HepG2 (cell line): ENCODE measurements around the gene TMEM9B. TPM values are rescaled to one million over a fixed set of nuclear protein-coding genes. Genes with fewer than 3 reads are reported as not detected.

Experiments used
- FOXM1 ChIP-seq: sonication (generic); formaldehyde crosslinking; IDR thresholded peaks from 2 replicates; pipeline ENCODE4 v1.5.0; 2020; ENCODE audit warnings: missing genetic modification reagents
- HNF4A ChIP-seq: sonication (generic); formaldehyde crosslinking; IDR thresholded peaks from 2 replicates; pipeline ENCODE4 v1.4.0; 2020; ENCODE audit warnings: missing genetic modification reagents
- MATR3 ChIP-seq: sonication (generic); formaldehyde crosslinking; IDR thresholded peaks from 2 replicates; pipeline ENCODE4 v1.4.0; 2020; ENCODE audit warnings: missing genetic modification reagents
- MED1 ChIP-seq: sonication (generic); formaldehyde crosslinking; IDR thresholded peaks from 2 replicates; pipeline ENCODE4 v1.4.0; 2020; ENCODE audit warnings: missing genetic modification reagents
- NCOR1 ChIP-seq: fragments of 200-600 bp; sonication (generic); IDR thresholded peaks from 2 replicates; pipeline ENCODE4 v1.7.0; 2017; ENCODE audit warnings: antibody characterized with exemption, low read length, borderline replicate concordance
- NFIC ChIP-seq: IDR thresholded peaks from 2 replicates; pipeline ENCODE4 v1.6.1; 2012; ENCODE audit warnings: mild to moderate bottlenecking, low read length, inconsistent platforms
- PHF8 ChIP-seq: sonication (generic); formaldehyde crosslinking; IDR thresholded peaks from 2 replicates; pipeline ENCODE4 v1.5.0; 2020; ENCODE audit warnings: missing genetic modification reagents
- PRMT3 ChIP-seq: sonication (generic); formaldehyde crosslinking; IDR thresholded peaks from 2 replicates; pipeline ENCODE4 v1.8.1; 2022; ENCODE audit warnings: low read depth, mild to moderate bottlenecking, moderate library complexity, missing genetic modification reagents, borderline replicate concordance
- SMAD3 ChIP-seq: sonication (generic); formaldehyde crosslinking; IDR thresholded peaks from 2 replicates; pipeline ENCODE4 v1.4.0; 2020; ENCODE audit warnings: missing genetic modification reagents
- SMYD3 ChIP-seq: sonication (generic); formaldehyde crosslinking; IDR thresholded peaks from 2 replicates; pipeline ENCODE4 v1.8.1; 2023; ENCODE audit warnings: mild to moderate bottlenecking, missing genetic modification reagents
- TCF12 ChIP-seq, 2 experiments: fragments of 450-650 bp in 1 of 2; sonication (generic) in 1 of 2; formaldehyde crosslinking in 1 of 2; IDR thresholded peaks; 2 replicates each; pipeline versions ENCODE4 v1.6.1 to v1.8.0; 2017 to 2022; ENCODE audit warnings: antibody characterized with exemption in 1 of 2, mild to moderate bottlenecking in 1 of 2, missing genetic modification reagents in 1 of 2, moderate library complexity in 1 of 2
- TOE1 ChIP-seq: sonication (generic); formaldehyde crosslinking; IDR thresholded peaks from 2 replicates; pipeline ENCODE4 v1.4.0; 2020; ENCODE audit warnings: mild to moderate bottlenecking, missing genetic modification reagents
- ZNF12 ChIP-seq: sonication (generic); formaldehyde crosslinking; IDR thresholded peaks from 2 replicates; pipeline ENCODE4 v1.5.0; 2020; ENCODE audit warnings: missing genetic modification reagents
- ZNF124 ChIP-seq: sonication (generic); formaldehyde crosslinking; IDR thresholded peaks from 2 replicates; pipeline ENCODE4 v1.4.0; 2020; ENCODE audit warnings: missing genetic modification reagents
- ZNF317 ChIP-seq: sonication (generic); formaldehyde crosslinking; IDR thresholded peaks from 2 replicates; pipeline ENCODE4 v1.5.0; 2020; ENCODE audit warnings: mild to moderate bottlenecking, missing genetic modification reagents
- ZNF615 ChIP-seq: sonication (generic); formaldehyde crosslinking; IDR thresholded peaks from 2 replicates; pipeline ENCODE4 v1.5.0; 2020; ENCODE audit warnings: mild to moderate bottlenecking, missing genetic modification reagents, borderline replicate concordance
- ZNF678 ChIP-seq: sonication (generic); formaldehyde crosslinking; IDR thresholded peaks from 2 replicates; pipeline ENCODE4 v1.4.0; 2020; ENCODE audit warnings: mild to moderate bottlenecking, missing genetic modification reagents
- ZNF737 ChIP-seq: sonication (generic); formaldehyde crosslinking; IDR thresholded peaks from 2 replicates; pipeline ENCODE4 v1.5.0; 2020; ENCODE audit warnings: missing genetic modification reagents, mild to moderate bottlenecking, borderline replicate concordance
- ZSCAN21 ChIP-seq: sonication (generic); formaldehyde crosslinking; IDR thresholded peaks from 2 replicates; pipeline ENCODE4 v1.8.0; 2022; ENCODE audit warnings: mild to moderate bottlenecking, missing genetic modification reagents, moderate library complexity, borderline replicate concordance
- polyA plus RNA-seq, 8 experiments: library from polyadenylated mRNA; depleted of rRNA in 3 of 8; stranded (reverse) in 7 of 8; unstranded in 1 of 8; fragments of >200 nt; fragmentation: Illumina TruSeq in 4 of 8; extraction: Trizol in 4 of 8; gene quantifications; 2 replicates each; pipeline versions ENCODE4 v1.2.1 to v1.2.3, GENCODE V29; 2011 to 2016; ENCODE audit warnings: low read depth in 4 of 8, missing spikeins in 1 of 8, mixed read lengths in 1 of 8; ENCODE audit not compliant: insufficient read depth in 1 of 8
- total RNA-seq, 5 experiments: library from RNA; depleted of rRNA; stranded (reverse); fragments of >200 nt; fragmentation: Illumina TruSeq; extraction: Trizol; gene quantifications; 2 replicates each; pipeline ENCODE4 v1.2.3, GENCODE V29; 2016; ENCODE audit warnings: low read depth in 1 of 5
- TF ChIP-seq, protein P1 (sequence below): sonication (generic); formaldehyde crosslinking; IDR thresholded peaks from 2 replicates; pipeline ENCODE4 v1.4.0; 2020; ENCODE audit warnings: mild to moderate bottlenecking, missing genetic modification reagents
- TF ChIP-seq, protein P2 (sequence below), 2 experiments: IDR thresholded peaks; 2 replicates each; pipeline ENCODE4 v1.6.1; 2011 to 2012; ENCODE audit warnings: low read length in 2 of 2, borderline replicate concordance in 1 of 2, low read depth in 1 of 2, mild to moderate bottlenecking in 1 of 2, moderate library complexity in 1 of 2
- TF ChIP-seq, protein P3 (sequence below): sonication (generic); formaldehyde crosslinking; IDR thresholded peaks from 2 replicates; pipeline ENCODE4 v1.8.0; 2022; ENCODE audit warnings: mild to moderate bottlenecking, missing genetic modification reagents
- TF ChIP-seq, protein P4 (sequence below): sonication (generic); formaldehyde crosslinking; IDR thresholded peaks from 2 replicates; pipeline ENCODE4 v1.5.0; 2020; ENCODE audit warnings: missing genetic modification reagents
- TF ChIP-seq, protein P5 (sequence below): IDR thresholded peaks from 2 replicates; pipeline ENCODE4 v1.6.1; 2012; ENCODE audit warnings: inconsistent platforms

TMEM9B gene
- total and polyA plus RNA-seq, 2 of the 13 experiments (the other 11 are each of a cell fraction or from before 2014, with no cell fraction given) = 12.4 to 20.8 TPM

DNA sequence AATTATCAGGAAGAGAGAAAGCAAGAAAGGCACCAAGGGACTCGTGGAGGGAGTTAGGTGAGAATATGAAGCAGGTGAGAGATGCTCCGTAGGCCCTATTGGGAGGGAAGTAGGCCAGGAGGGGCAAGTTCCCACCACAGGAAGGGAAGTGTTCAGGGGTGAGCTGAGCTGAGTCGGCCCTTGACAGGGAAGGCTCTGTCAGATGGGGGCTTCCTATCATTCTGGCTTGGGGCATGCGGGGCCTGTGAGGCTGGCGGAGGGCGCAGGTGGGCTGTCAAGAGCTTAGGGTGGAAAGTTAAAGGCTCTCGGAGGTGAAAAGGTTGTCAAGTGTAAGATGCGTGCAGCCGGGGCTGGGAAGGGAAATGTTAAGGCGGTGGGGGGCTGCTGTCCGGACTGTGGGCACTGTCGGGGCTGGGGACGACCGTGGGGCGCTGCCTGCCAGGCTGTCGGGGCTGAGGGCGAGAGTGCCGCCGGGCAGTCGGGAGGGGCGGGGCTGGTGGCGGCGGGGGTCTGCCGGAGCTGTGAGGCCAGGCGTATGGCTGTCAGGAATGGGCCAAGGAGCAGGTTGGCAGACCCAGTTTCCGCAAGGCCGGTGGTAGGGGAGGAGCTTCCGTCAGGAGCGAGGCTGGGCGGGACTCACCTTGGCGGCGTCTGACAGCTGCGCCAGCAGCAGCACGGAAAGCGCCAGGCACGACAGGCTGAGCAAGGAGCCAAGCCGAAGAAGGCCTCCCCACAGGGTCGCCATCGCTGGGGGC is 496 bp downstream of the TMEM9B start (continued):
- TF ChIP-seq PRMT3 (CRISPR knock-in tag) = no peak
- no peak for TF ChIP-seq TCF12 (IDR thresholded peaks at IDR 0.05)
- TF ChIP-seq TCF12 (CRISPR knock-in tag; IDR thresholded peaks at IDR 0.05) = no peak
- TF ChIP-seq ZNF317 = 0 out of 2 replicates have a peak, but pooled peaks have one; percentile 22
- TF ChIP-seq MED1 (CRISPR knock-in tag) = 0 out of 2 replicates have a peak, but pooled peaks have one; percentile 8
- no peak; the same call in 1 of the 2 replicates for TF ChIP-seq ZNF678 (CRISPR knock-in tag)
- TF ChIP-seq FOXM1 = no peak
- no peak for TF ChIP-seq ZNF124 (CRISPR knock-in tag)
- no peak for TF ChIP-seq SMAD3
- TF ChIP-seq ZSCAN21 (CRISPR knock-in tag) = 0 out of 2 replicates have a peak, but pooled peaks have one; percentile 18
- no peak for TF ChIP-seq NCOR1
- TF ChIP-seq SMYD3 (CRISPR knock-in tag) = peak; percentile 10; the same call in 1 of the 2 replicates
- TF ChIP-seq, protein P1, sequence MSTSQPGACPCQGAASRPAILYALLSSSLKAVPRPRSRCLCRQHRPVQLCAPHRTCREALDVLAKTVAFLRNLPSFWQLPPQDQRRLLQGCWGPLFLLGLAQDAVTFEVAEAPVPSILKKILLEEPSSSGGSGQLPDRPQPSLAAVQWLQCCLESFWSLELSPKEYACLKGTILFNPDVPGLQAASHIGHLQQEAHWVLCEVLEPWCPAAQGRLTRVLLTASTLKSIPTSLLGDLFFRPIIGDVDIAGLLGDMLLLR = peak; percentile 35; the same call in 1 of the 2 replicates
- TF ChIP-seq ZNF615 (CRISPR knock-in tag) = 0 out of 2 replicates have a peak, but pooled peaks have one; percentile 78
- no peak for TF ChIP-seq NFIC
- TF ChIP-seq PHF8 (CRISPR knock-in tag) = no peak
- TF ChIP-seq ZNF12 = no peak
- no peak for TF ChIP-seq HNF4A
- TF ChIP-seq, protein P2, sequence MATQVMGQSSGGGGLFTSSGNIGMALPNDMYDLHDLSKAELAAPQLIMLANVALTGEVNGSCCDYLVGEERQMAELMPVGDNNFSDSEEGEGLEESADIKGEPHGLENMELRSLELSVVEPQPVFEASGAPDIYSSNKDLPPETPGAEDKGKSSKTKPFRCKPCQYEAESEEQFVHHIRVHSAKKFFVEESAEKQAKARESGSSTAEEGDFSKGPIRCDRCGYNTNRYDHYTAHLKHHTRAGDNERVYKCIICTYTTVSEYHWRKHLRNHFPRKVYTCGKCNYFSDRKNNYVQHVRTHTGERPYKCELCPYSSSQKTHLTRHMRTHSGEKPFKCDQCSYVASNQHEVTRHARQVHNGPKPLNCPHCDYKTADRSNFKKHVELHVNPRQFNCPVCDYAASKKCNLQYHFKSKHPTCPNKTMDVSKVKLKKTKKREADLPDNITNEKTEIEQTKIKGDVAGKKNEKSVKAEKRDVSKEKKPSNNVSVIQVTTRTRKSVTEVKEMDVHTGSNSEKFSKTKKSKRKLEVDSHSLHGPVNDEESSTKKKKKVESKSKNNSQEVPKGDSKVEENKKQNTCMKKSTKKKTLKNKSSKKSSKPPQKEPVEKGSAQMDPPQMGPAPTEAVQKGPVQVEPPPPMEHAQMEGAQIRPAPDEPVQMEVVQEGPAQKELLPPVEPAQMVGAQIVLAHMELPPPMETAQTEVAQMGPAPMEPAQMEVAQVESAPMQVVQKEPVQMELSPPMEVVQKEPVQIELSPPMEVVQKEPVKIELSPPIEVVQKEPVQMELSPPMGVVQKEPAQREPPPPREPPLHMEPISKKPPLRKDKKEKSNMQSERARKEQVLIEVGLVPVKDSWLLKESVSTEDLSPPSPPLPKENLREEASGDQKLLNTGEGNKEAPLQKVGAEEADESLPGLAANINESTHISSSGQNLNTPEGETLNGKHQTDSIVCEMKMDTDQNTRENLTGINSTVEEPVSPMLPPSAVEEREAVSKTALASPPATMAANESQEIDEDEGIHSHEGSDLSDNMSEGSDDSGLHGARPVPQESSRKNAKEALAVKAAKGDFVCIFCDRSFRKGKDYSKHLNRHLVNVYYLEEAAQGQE (IDR thresholded peaks at IDR 0.05; ENCODE audit: borderline replicate concordance in 1 of 2, low read depth in 1 of 2, low read length in 2 of 2) = no peak
- TF ChIP-seq, protein P3, sequence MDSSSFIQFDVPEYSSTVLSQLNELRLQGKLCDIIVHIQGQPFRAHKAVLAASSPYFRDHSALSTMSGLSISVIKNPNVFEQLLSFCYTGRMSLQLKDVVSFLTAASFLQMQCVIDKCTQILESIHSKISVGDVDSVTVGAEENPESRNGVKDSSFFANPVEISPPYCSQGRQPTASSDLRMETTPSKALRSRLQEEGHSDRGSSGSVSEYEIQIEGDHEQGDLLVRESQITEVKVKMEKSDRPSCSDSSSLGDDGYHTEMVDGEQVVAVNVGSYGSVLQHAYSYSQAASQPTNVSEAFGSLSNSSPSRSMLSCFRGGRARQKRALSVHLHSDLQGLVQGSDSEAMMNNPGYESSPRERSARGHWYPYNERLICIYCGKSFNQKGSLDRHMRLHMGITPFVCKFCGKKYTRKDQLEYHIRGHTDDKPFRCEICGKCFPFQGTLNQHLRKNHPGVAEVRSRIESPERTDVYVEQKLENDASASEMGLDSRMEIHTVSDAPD (CRISPR knock-in tag) = peak; percentile 37; the same call in 1 of the 2 replicates
- TF ChIP-seq, protein P4, sequence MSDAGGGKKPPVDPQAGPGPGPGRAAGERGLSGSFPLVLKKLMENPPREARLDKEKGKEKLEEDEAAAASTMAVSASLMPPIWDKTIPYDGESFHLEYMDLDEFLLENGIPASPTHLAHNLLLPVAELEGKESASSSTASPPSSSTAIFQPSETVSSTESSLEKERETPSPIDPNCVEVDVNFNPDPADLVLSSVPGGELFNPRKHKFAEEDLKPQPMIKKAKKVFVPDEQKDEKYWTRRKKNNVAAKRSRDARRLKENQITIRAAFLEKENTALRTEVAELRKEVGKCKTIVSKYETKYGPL (CRISPR knock-in tag) = no peak
- no peak for TF ChIP-seq ZNF737 (CRISPR knock-in tag)
- TF ChIP-seq TOE1 = no peak
- no peak for TF ChIP-seq MATR3
- TF ChIP-seq, protein P5, sequence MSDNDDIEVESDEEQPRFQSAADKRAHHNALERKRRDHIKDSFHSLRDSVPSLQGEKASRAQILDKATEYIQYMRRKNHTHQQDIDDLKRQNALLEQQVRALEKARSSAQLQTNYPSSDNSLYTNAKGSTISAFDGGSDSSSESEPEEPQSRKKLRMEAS = no peak
